NT2/D1 (cell line): ENCODE data around the gene EEFSEC.

Experiments
- SUZ12 ChIP-seq: IDR thresholded peaks from 2 replicates; pipeline ENCODE4 v1.6.1; 2011; ENCODE audit not compliant: insufficient read length, insufficient read depth; ENCODE audit errors: extremely low read depth
- YY1 ChIP-seq: IDR thresholded peaks from 2 replicates; pipeline ENCODE4 v1.6.1; 2011; ENCODE audit not compliant: insufficient read length, insufficient read depth

DNA sequence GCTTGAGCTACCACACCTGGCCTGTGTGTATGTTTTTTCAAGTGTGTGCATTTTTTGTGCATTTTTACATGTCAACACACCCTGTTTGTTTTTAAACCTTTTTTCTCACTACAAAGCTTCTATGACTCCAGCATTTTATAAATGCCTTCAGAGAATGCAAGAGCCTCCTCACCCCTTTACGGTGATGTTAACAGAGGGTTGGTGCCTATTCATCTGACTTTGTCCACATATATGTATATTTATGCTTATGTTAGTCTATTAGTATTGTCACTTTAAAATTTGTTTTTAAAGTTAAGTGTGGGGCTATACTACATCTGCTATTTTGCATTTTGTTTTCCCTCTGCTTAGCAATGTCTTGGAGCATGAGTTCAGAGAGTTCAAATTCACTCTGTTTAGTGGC, 45.8 kb downstream of the EEFSEC start:
- TF ChIP-seq YY1 = no peak
- TF ChIP-seq SUZ12 = no peak
